B cell (primary cell): ENCODE measurements around the gene MBTPS2.

ENCODE experiments used
- EZH2 ChIP-seq: IDR thresholded peaks from 2 replicates; pipeline ENCODE4 v1.6.1; 2012; ENCODE audit warnings: borderline replicate concordance, low read depth, mild to moderate bottlenecking, moderate library complexity, low read length; ENCODE audit not compliant: insufficient read depth, poor library complexity, severe bottlenecking
- TF ChIP-seq, protein P1 (sequence below): fragments of 200-600 bp; IDR thresholded peaks from one replicate; pipeline ENCODE4 v1.8.0; 2022; ENCODE audit warnings: antibody characterized with exemption, mild to moderate bottlenecking

DNA sequence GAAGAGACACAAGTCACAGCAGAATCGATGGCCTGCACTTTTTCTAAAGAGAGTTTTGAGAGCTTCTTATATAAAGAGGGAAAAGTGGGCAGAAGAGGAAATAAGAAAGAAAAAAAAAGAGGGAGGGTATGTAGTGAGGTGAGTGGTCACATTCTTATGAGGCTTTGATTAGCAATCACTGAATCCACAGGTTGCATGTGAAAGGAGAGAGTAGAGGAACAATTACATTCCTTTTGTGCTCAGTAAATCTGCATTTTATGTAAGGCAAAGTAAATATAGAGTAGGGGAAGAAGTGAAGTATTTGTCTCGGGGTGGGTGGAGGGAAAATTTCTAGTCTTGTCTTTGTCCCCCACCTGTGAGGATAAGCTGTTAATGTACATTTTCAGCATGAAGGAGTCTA lies 26.8 kb upstream of the MBTPS2 start:
- TF ChIP-seq, protein P1, sequence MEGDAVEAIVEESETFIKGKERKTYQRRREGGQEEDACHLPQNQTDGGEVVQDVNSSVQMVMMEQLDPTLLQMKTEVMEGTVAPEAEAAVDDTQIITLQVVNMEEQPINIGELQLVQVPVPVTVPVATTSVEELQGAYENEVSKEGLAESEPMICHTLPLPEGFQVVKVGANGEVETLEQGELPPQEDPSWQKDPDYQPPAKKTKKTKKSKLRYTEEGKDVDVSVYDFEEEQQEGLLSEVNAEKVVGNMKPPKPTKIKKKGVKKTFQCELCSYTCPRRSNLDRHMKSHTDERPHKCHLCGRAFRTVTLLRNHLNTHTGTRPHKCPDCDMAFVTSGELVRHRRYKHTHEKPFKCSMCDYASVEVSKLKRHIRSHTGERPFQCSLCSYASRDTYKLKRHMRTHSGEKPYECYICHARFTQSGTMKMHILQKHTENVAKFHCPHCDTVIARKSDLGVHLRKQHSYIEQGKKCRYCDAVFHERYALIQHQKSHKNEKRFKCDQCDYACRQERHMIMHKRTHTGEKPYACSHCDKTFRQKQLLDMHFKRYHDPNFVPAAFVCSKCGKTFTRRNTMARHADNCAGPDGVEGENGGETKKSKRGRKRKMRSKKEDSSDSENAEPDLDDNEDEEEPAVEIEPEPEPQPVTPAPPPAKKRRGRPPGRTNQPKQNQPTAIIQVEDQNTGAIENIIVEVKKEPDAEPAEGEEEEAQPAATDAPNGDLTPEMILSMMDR = no peak
- TF ChIP-seq EZH2 = no peak
